ENCODE measurements around the gene IGSF11. TPM values are rescaled to one million over a fixed set of nuclear protein-coding genes. Genes with fewer than 3 reads are reported as not detected.
A peak's percentile ranks its signal among the peaks of the same experiment; 100 is the strongest.
"Not testable (repeated sequence)": the region's sequence is repeated elsewhere in the genome, so short reads cannot be mapped to it uniquely, and the experiment has no call there.

Gene IGSF11
- total and polyA plus RNA-seq, 7 donors, result 0.85 to 18.2 (median 8.3) TPM; not detected in 2

- Histone ChIP-seq H3K36me3 (no peaks in the 10 kb centered on the region), H3K27ac (no peak overlapping the region), H3K4me3 (no peak overlapping the region), H3K4me1 (peaks cover 0 to 12% (median 2%) of the 10 kb centered on the region in 4 donors), H3K9me3 (no peaks in the 10 kb centered on the region), H3K27me3 (no peaks in the 10 kb centered on the region)
- 84 to 87% methylated on average over 8 of the region's 8 CpGs for WGBS, 2 donors
- no peak for DNase-seq
- intact Hi-C loops (cut with DNase I), result no loop called here
- no peak for TF ChIP-seq POLR2A (IDR thresholded peaks at IDR 0.05)
- no peak for TF ChIP-seq CTCF (IDR thresholded peaks at IDR 0.05)
- no peak for TF ChIP-seq EP300 (IDR thresholded peaks at IDR 0.05)
- TF ChIP-seq POLR2AphosphoS5 (IDR thresholded peaks at IDR 0.05), result no peak
Observed at GRCh38 chr3:118977671-118978392, 56.8 kb downstream of the IGSF11 start.

GRCh38 chr3:118977118-118977517, 57.5 kb downstream of the IGSF11 start:
- Histone ChIP-seq H3K27me3 (no peaks in the 10 kb centered on the region), H3K27ac (no peak overlapping the region), H3K9me3 (no peaks in the 10 kb centered on the region), H3K4me3 (no peak overlapping the region), H3K36me3 (no peaks in the 10 kb centered on the region), H3K4me1 (peaks cover 0 to 19% (median 5%) of the 10 kb centered on the region in 4 donors)
- DNase-seq, result no peak
- intact Hi-C loops (cut with DNase I), result no loop called here
- TF ChIP-seq EP300 (IDR thresholded peaks at IDR 0.05), result no peak
- TF ChIP-seq POLR2AphosphoS5 (IDR thresholded peaks at IDR 0.05), result no peak
- no peak for TF ChIP-seq POLR2A (IDR thresholded peaks at IDR 0.05)

GRCh38 chr3:118975476-118975875, 59.2 kb downstream of the IGSF11 start:
- WGBS, 2 donors, result 64 to 81% methylated on average over 1 of the region's 1 CpG
- intact Hi-C loops (cut with DNase I), result not testable (repeated sequence)

GRCh38 chr3:118974356-118975097, 60.1 kb downstream of the IGSF11 start:
- 87 to 90% methylated on average over 6 of the region's 6 CpGs for whole genome bisulfite sequencing, 2 donors
- no peaks in the 10 kb centered on the region for H3K27me3 ChIP-seq
- H3K9me3 ChIP-seq, result no peaks in the 10 kb centered on the region
- TF ChIP-seq CTCF (IDR thresholded peaks at IDR 0.05) (no peak), POLR2AphosphoS5 (IDR thresholded peaks at IDR 0.05) (no peak), POLR2A (IDR thresholded peaks at IDR 0.05) (no peak), EP300 (IDR thresholded peaks at IDR 0.05) (no peak)
- H3K36me3 ChIP-seq, result no peaks in the 10 kb centered on the region
- peaks cover 0 to 34% (median 12%) of the 10 kb centered on the region in 4 donors for H3K4me1 ChIP-seq
- no peak overlapping the region for H3K27ac ChIP-seq
- no peak for DNase-seq
- H3K4me3 ChIP-seq, result no peak overlapping the region
- intact Hi-C loops (cut with DNase I), result no loop called here

More at GRCh38 chr3:118975476-118975875, 59.2 kb downstream of the IGSF11 start:
- not testable (repeated sequence) for H3K36me3 ChIP-seq, DNase-seq, H3K4me3 ChIP-seq, H3K9me3 ChIP-seq, H3K27me3 ChIP-seq, H3K27ac ChIP-seq
- H3K4me1 ChIP-seq, result peaks cover 0 to 30% (median 10%) of the 10 kb centered on the region in 4 donors

DNA sequence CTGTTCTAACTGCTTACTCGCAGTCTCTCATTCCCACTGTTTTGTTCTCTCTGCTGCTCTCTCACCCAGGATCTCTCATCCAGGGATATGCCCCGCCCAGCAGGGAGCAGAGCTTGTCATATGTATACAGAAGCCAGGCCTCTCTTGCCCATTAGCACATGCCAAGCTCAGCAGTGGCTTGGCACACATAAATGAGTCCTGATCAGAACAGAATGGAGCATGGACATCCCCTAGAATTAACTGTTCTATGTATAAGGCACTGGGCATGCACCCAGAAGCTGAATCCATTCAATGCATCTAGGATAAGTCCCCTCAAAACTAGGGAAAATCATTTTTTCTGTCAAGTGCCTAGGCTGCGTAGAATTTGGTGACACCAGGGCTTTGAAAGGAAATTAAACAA, 61.6 kb downstream of the IGSF11 start:
- 70 to 80% methylated on average over 3 of the region's 3 CpGs for WGBS, 2 donors
- H3K4me3 ChIP-seq, result no peak overlapping the region
- no peaks in the 10 kb centered on the region for H3K27me3 ChIP-seq
- intact Hi-C loops (cut with DNase I), result no loop called here
- H3K27ac ChIP-seq, result peak overlapping the region; percentile 62 to 74 (median 67)
- peak in 3 of 4 donors; percentile 53 to 77 (median 77) for TF ChIP-seq POLR2AphosphoS5 (IDR thresholded peaks at IDR 0.05)
- no peak for TF ChIP-seq EP300 (IDR thresholded peaks at IDR 0.05)
- no peak for TF ChIP-seq POLR2A (IDR thresholded peaks at IDR 0.05)
- H3K36me3 ChIP-seq, result no peaks in the 10 kb centered on the region
- H3K4me1 ChIP-seq, result peaks cover 0 to 34% (median 16%) of the 10 kb centered on the region in 4 donors
- no peaks in the 10 kb centered on the region for H3K9me3 ChIP-seq
- peak; percentile 87 for DNase-seq

DNA sequence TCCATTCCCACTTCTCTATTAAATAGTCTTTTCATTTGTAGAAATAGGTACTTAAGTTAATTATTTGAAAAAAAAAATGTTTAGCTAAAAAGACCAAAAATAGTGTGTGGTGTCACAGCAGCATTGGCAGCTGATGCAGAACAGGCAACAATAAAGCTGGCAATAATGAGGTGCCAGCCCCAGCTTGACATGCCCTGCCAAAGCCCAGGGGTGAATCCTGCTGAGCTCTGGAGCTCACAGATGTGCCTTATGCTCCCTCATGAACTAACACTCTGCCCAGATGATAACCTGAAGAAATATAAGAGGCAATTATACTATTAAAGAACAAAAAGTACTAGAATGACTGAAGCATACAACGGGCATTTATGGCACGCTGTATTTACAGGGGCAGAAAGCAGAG, 63.8 kb downstream of the IGSF11 start:
- TF ChIP-seq POLR2AphosphoS5 (IDR thresholded peaks at IDR 0.05), result peak in 2 of 4 donors; percentile 19 to 20
- TF ChIP-seq CTCF (IDR thresholded peaks at IDR 0.05), result no peak
- TF ChIP-seq EP300 (IDR thresholded peaks at IDR 0.05), result no peak
- no peak for TF ChIP-seq POLR2A (IDR thresholded peaks at IDR 0.05)
- H3K27me3 ChIP-seq, result no peaks in the 10 kb centered on the region
- H3K9me3 ChIP-seq, result no peaks in the 10 kb centered on the region
- intact Hi-C loops (cut with DNase I), result no loop called here
- peak overlapping the region; percentile 21 to 74 (median 46) for H3K27ac ChIP-seq
- H3K4me3 ChIP-seq, result no peak overlapping the region
- DNase-seq, result no peak
- H3K36me3 ChIP-seq, result no peaks in the 10 kb centered on the region
- WGBS, 2 donors, result 46 to 71% methylated on average over 2 of the region's 2 CpGs
- peaks cover 0 to 34% (median 18%) of the 10 kb centered on the region in 4 donors for H3K4me1 ChIP-seq
